ENCODE data around the gene CATSPERB.

GRCh38 chr14:91722386-91722785 lies 9.5 kb downstream of the CATSPERB start:
- TF ChIP-seq CTCF (IDR thresholded peaks at IDR 0.05), result no peak
- TF ChIP-seq POLR2A (IDR thresholded peaks at IDR 0.05), result no peak

Measured in uterus (tissue), 2 donors.